Small intestine (tissue), 7 donors: ENCODE data around the gene NKIRAS2. TPM values are rescaled to one million over a fixed set of nuclear protein-coding genes. Genes with fewer than 3 reads are reported as not detected.

Experiments used
- DNase-seq, 2 donors: peaks; one replicate each; pipeline versions ENCODE4 v3.0.0 to v3.0.0-alpha.2; 2013
- FAIRE-seq: peaks from 2 replicates; lab custom pipeline; 2012; peaks lifted over from hg19 to GRCh38; lab: Jason Lieb, UNC
- H3K27ac ChIP-seq, 3 donors: one replicate each; pipeline ENCODE4 v1.5.1; 2013; ENCODE audit warnings: low read length in 2 of 3, mild to moderate bottlenecking in 2 of 3, control low read depth in 1 of 3, inconsistent platforms in 1 of 3, low read depth in 1 of 3, moderate library complexity in 1 of 3
- H3K27me3 ChIP-seq, 3 donors: one replicate each; pipeline ENCODE4 v1.6.1; 2013; ENCODE audit warnings: low read length in 3 of 3, inconsistent platforms in 1 of 3; ENCODE audit not compliant: control insufficient read depth in 3 of 3, insufficient read depth in 3 of 3
- H3K36me3 ChIP-seq, 3 donors: one replicate each; pipeline ENCODE4 v1.6.1; 2013; ENCODE audit warnings: low read length in 3 of 3, inconsistent platforms in 1 of 3, low read depth in 1 of 3, mild to moderate bottlenecking in 1 of 3, moderate library complexity in 1 of 3; ENCODE audit not compliant: control insufficient read depth in 3 of 3, insufficient read depth in 2 of 3
- H3K4me1 ChIP-seq, 3 donors: one replicate each; pipeline ENCODE4 v1.6.1; 2013; ENCODE audit warnings: low read length in 2 of 3, inconsistent platforms in 1 of 3, low read depth in 1 of 3, mild to moderate bottlenecking in 1 of 3, moderate library complexity in 1 of 3; ENCODE audit not compliant: control insufficient read depth in 3 of 3, insufficient read depth in 2 of 3
- H3K4me3 ChIP-seq, 3 donors: one replicate each; pipeline ENCODE4 v1.5.1; 2013; ENCODE audit warnings: low read length in 3 of 3, control low read depth in 1 of 3, inconsistent platforms in 1 of 3, low read depth in 1 of 3, mild to moderate bottlenecking in 1 of 3, moderate library complexity in 1 of 3
- H3K9me3 ChIP-seq, 2 donors: one replicate each; pipeline ENCODE4 v1.6.1; 2013; ENCODE audit warnings: low read depth in 1 of 2, low read length in 1 of 2; ENCODE audit not compliant: control insufficient read depth in 2 of 2, insufficient read depth in 1 of 2
- WGBS, 3 donors: extraction: QIAGEN DNeasy Blood & Tissue Kit; methylation state at CpG; one replicate each; pipeline ENCODE4 v1.1.7; 2013; 5-methylcytosine and 5-hydroxymethylcytosine counted together
- polyA plus RNA-seq, 4 donors: library from polyadenylated mRNA; stranded (reverse) in 3 of 4; unstranded in 1 of 4; fragments of 200-250 nt in 3 of 4; fragments of 120-200 nt in 1 of 4; gene quantifications; one replicate each; pipeline versions ENCODE4 v1.2.1 to v1.2.3, GENCODE V29; 2013
- donor health status: healthy with polysubstance abuse.
- donor health status: control.
- donor health status: control.
- donor health status: Bipolar disorder and iron deficiency.
- donor health status: healthy.

NKIRAS2 gene
- polyA plus RNA-seq, 4 donors = 21.1 to 38.8 (median 26.1) TPM

DNA sequence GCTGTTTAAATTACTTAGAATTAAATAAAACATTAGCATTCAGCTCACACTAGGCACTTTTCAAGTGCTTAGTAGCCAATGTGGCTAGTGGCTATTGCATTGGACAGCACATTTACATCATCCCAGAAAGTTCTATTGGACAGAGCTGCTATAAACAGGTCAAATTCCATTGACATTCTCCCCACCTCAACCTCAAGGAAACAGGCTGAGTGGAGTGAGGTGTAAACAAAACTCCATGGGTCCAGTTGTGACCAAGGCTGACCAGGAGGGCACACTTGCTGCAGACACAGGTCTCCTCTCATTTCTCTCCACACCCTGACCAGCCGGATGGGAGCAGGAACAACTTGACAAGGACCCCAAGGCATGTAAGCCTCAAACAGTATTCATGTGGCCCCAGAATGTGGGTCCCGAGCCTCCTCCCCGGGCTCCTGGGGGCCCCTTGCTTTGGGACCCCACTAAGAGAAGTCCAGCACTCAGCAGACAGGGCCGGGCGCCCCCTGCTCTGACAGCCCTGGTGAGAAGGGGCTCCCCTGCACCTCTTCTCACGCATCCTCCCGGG is 30.0 kb downstream of the NKIRAS2 start:
- FAIRE-seq (no peak), DNase-seq (peak in 1 of 2 donors; percentile 32)
- peaks cover 0 to 7% (median 0%) of the 10 kb centered on the region in 3 donors for H3K4me1 ChIP-seq
- peak overlapping the region; percentile 42 to 82 (median 53) for H3K4me3 ChIP-seq
- 0 to 2% (median 0%) methylated on average over 5 to 7 of the region's 7 CpGs for WGBS, 3 donors
- no peak overlapping the region for H3K27ac ChIP-seq
- peaks cover 0 to 3% (median 0%) of the 10 kb centered on the region in 3 donors for H3K36me3 ChIP-seq
- H3K9me3 ChIP-seq = no peaks in the 10 kb centered on the region
- H3K27me3 ChIP-seq = peaks cover 0 to 27% (median 9%) of the 10 kb centered on the region in 3 donors

DNA sequence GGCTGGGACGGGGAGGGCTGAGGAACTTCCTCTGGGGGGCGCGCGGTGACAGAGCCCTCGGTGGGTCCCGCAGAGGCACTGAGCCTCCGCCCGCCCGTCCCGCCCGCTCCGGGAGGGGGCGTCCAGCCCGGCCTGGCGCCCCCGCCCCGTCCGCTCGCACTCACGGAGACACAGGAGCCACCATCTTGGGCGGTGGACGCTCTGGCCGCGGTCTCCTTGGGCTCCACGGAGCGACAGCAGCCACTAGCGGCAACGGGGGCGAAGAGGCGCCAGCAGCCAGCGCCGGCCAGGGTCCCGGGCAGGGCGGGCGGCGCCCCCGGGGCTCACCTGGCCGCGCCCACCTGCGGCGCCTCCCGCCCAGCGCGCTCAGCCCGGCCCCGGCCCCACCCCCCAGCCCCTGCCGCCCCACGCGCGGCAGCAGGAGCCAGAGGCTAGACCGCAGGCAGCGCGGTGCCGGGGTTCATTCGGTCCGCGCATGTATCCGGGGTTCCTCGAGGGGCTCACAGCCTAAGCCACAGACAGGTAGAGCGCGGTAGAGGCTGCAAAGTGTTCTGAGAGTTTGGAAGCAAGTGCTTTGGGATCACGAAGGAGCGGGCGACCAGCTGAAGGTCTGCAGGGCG is 30.6 kb downstream of the NKIRAS2 start, which contains the start of gene C17orf113:
Gene C17orf113 (minus strand): TSS at position 209 of the 620 bp plus-strand sequence. CDS start 7,225 bp downstream, outside the sequence.
- no peak for FAIRE-seq
- no peak within 1 kb of the TSS for H3K27ac ChIP-seq
- WGBS, 3 donors = 2% methylated on average over 48 to 65 of the region's 65 CpGs

DNA sequence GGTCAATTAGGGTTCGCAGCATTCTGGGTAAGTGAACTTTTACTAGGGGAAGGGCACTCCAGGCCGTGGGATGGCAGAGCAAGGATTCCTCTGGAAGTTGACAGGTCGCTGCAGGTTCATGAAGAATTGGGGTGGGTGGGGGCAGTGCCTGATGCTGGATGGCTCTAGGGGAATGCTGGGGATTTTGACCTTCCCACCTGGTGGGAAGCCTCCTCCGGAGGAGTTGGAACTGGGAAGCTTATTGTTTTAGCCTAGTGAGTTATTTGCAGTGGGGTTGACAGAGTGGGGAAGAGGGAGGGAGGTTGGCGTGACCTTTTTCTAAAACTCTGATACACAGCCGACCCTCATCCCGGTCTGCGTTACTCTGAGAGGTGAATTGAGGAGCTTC is 31.1 kb downstream of the NKIRAS2 start:
- H3K36me3 ChIP-seq = no peaks in the 10 kb centered on the region
- H3K4me1 ChIP-seq = peaks cover 0 to 7% (median 0%) of the 10 kb centered on the region in 3 donors
- H3K27me3 ChIP-seq = peaks cover 0 to 38% (median 9%) of the 10 kb centered on the region in 3 donors
- WGBS, 3 donors = 43 to 66% (median 60%) methylated on average over 8 of the region's 8 CpGs
- no peak for DNase-seq
- no peak overlapping the region for H3K27ac ChIP-seq
- peak overlapping the region; percentile 37 to 53 (median 42) for H3K4me3 ChIP-seq
- no peaks in the 10 kb centered on the region for H3K9me3 ChIP-seq
- FAIRE-seq = no peak

More for the DNA sequence above, 30.6 kb downstream of the NKIRAS2 start, which contains the start of gene C17orf113:
- DNase-seq = peak; percentile 57 to 85
- Histone ChIP-seq H3K36me3 (peaks cover 0 to 3% (median 0%) of the 10 kb centered on the region in 3 donors), H3K9me3 (no peaks in the 10 kb centered on the region), H3K27me3 (peaks cover 0 to 33% (median 9%) of the 10 kb centered on the region in 3 donors), H3K4me1 (peaks cover 0 to 7% (median 0%) of the 10 kb centered on the region in 3 donors), H3K4me3 (peak within 1 kb of the TSS; percentile 42 to 82 (median 53))

DNA sequence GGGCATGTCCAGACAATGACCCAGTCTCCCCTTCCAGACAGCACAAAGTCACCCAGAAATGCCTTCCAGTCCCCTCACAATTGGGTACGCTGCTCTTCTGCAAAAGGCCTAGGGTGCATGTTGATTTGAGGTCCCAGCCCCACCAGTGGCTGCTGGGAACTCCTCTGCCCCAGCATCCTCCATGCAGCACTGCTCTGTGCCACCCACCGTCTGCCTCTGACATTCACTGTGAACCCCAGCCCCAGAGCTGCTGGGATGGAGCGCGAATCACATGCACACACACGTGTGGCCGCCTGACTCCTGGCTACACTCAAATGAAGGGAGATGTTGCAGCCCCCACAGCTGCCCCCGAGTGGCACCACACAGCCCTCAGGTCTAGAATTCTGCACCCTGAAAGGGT is 31.8 kb downstream of the NKIRAS2 start:
- no peak for FAIRE-seq
- DNase-seq = no peak
- Histone ChIP-seq H3K36me3 (no peaks in the 10 kb centered on the region), H3K4me1 (peaks cover 0 to 7% (median 0%) of the 10 kb centered on the region in 3 donors), H3K9me3 (no peaks in the 10 kb centered on the region), H3K4me3 (no peak overlapping the region), H3K27me3 (peaks cover 0 to 40% (median 9%) of the 10 kb centered on the region in 3 donors), H3K27ac (no peak overlapping the region)
- 87 to 90% (median 88%) methylated on average over 7 of the region's 7 CpGs for WGBS, 3 donors

DNA sequence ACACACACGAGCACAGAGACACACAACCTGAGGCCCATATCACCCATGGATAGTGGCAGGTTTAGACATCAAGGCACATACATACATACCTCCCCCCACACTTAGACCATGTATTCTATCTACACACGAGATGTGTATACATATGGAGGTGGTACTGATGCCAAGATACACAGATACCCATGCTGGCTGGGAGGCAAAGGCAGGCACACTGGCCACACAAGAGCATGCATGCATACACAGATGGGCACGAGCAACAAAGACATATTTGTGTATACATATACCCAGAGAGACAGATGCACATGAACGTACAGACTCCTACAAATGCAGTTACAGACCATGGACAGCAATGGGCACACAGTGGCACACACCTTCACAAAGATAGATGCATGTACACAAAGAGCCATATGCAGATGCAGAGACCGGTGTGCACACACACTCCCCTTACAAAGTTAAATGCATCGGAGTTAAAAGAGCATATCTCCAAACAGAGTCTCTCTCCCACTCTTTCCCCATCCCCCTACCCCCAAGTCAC is 32.5 kb downstream of the NKIRAS2 start:
- no peaks in the 10 kb centered on the region for H3K36me3 ChIP-seq
- FAIRE-seq = no peak
- 76 to 85% (median 77%) methylated on average over 6 of the region's 6 CpGs for WGBS, 3 donors
- no peak for DNase-seq
- H3K27me3 ChIP-seq = peaks cover 0 to 40% (median 12%) of the 10 kb centered on the region in 3 donors
- H3K4me1 ChIP-seq = peaks cover 0 to 7% (median 0%) of the 10 kb centered on the region in 3 donors
- no peak overlapping the region for H3K27ac ChIP-seq
- no peak overlapping the region for H3K4me3 ChIP-seq
- no peaks in the 10 kb centered on the region for H3K9me3 ChIP-seq

DNA sequence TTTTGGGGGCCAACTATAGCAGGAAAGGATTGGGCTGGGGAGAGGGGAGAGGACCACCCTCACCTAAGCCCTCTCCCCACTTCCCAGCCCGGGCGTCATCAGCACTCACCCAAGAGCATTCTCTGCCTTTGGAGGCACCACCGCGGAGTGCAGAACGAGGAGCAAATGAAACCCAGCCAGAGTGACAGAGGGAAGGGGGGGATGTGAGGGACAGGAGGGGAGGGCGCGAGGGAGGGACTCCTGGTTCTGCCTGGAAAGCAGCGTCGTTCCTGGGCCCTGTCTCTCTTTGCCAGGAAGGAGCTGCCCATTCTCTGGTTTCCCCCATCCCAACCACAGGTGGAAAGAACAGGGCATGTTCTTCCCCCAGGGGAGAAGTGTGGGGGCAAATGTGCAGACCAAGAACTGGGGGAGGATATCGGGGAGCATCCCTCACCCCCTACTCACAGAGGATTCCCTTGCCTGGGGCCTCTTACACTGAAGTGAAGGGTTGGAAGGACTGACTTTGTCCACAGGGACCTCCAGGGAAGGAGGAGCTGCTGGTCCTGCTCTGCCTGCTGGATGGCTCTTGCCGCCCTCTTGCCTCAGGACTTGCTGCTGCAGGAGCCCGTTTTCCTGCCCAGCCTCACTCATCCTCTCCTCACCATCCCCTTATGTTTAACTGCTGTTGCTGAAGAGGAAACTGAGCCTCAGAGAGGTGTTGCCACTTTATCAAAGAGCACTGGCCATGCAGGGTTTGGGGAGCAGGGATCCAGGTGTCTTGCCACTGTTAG is 34.0 kb downstream of the NKIRAS2 start:
- 18 to 37% (median 28%) methylated on average over 11 to 12 of the region's 12 CpGs for WGBS, 3 donors
- FAIRE-seq = no peak
- H3K27ac ChIP-seq = no peak overlapping the region

DNA sequence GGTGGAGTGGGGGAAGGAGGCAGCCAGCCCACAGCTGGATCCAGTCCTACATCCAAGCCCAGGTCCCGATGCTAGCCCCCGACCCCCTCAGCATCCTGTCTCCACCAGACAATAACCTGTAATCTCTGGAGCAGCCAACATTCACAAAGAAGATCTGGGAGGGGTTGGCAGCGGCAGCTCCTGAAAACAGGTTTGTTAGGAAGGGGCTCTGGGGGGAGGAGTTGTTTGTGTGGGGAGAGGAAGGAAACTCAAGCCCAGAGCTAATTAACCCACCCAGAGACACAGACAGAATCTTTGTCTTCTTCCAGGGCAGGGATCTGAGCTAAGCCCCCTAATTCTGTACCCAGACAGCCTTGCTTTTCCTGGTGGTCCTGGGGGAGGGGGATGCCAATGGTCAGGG is 35.1 kb downstream of the NKIRAS2 start:
- 36 to 46% (median 45%) methylated on average over 3 of the region's 3 CpGs for WGBS, 3 donors
- no peaks in the 10 kb centered on the region for H3K36me3 ChIP-seq
- H3K4me3 ChIP-seq = no peak overlapping the region
- no peak for DNase-seq
- H3K27me3 ChIP-seq = peaks cover 0 to 44% (median 12%) of the 10 kb centered on the region in 3 donors
- no peak overlapping the region for H3K27ac ChIP-seq
- H3K4me1 ChIP-seq = peaks cover 0 to under 1% (median 0%) of the 10 kb centered on the region in 3 donors
- no peak for FAIRE-seq
- H3K9me3 ChIP-seq = no peaks in the 10 kb centered on the region

More for the DNA sequence above, 34.0 kb downstream of the NKIRAS2 start:
- Histone ChIP-seq H3K36me3 (no peaks in the 10 kb centered on the region), H3K4me3 (no peak overlapping the region), H3K9me3 (no peaks in the 10 kb centered on the region), H3K4me1 (peaks cover 0 to 7% (median 0%) of the 10 kb centered on the region in 3 donors), H3K27me3 (peaks cover 0 to 44% (median 12%) of the 10 kb centered on the region in 3 donors)
- DNase-seq = no peak

DNA sequence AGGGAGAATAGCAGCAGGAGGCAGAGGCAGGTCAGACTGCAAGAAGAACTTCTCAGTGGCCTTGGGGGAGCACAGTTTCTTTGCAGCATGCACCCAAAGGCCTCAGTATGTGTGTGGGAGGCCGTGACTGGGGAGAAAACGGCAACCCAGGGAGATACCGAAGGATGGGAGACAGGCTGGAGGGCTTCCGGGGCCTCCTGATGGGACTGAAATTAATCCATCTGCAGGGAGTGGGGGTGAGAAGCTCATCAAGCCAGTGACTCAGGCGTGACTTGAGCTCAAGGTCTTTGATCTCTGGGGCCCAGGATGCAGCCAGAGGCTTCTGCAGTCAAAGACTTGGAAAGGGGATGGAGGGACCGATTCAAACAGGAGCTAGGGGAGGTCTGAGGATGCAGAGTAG is 35.6 kb downstream of the NKIRAS2 start:
- Histone ChIP-seq H3K27ac (no peak overlapping the region), H3K27me3 (peaks cover 0 to 44% (median 12%) of the 10 kb centered on the region in 3 donors), H3K4me3 (no peak overlapping the region), H3K4me1 (no peaks in the 10 kb centered on the region), H3K36me3 (no peaks in the 10 kb centered on the region), H3K9me3 (no peaks in the 10 kb centered on the region)
- no peak for FAIRE-seq
- no peak for DNase-seq
- 42 to 50% (median 44%) methylated on average over 6 of the region's 6 CpGs for WGBS, 3 donors
